ENCODE data around the gene AGAP1. TPM values are rescaled to one million over a fixed set of nuclear protein-coding genes. Genes with fewer than 3 reads are reported as not detected.
"Not testable (repeated sequence)": the region's sequence is repeated elsewhere in the genome, so short reads cannot be mapped to it uniquely, and the experiment has no call there.

AGAP1 gene
- total RNA-seq, 1 donor from 2014 or later = 22.3 TPM

- no peak for DNase-seq (ENCODE audit: extremely low read depth, low read depth, low spot score)
Measured at GRCh38 chr2:235747001-235747785, 253.3 kb downstream of the AGAP1 start.

- DNase-seq (ENCODE audit: extremely low read depth, low read depth, low spot score) = no peak
Measured at GRCh38 chr2:235747786-235748091, 253.9 kb downstream of the AGAP1 start.

- no peak for DNase-seq (ENCODE audit: extremely low read depth, low read depth, low spot score)
Measured at GRCh38 chr2:235749121-235749770, 255.4 kb downstream of the AGAP1 start.

- DNase-seq (ENCODE audit: extremely low read depth, low read depth, low spot score) = no peak
Measured at GRCh38 chr2:235749771-235750160, 255.9 kb downstream of the AGAP1 start.

- no peak for DNase-seq (ENCODE audit: extremely low read depth, low read depth, low spot score)
Measured at GRCh38 chr2:235752846-235753245, 259.0 kb downstream of the AGAP1 start.

- DNase-seq (ENCODE audit: extremely low read depth, low read depth, low spot score) = no peak
Measured at GRCh38 chr2:235754357-235755207, 260.7 kb downstream of the AGAP1 start.

GRCh38 chr2:235756491-235756890 is 262.6 kb downstream of the AGAP1 start:
- no peak for DNase-seq (ENCODE audit: extremely low read depth, low read depth, low spot score)

GRCh38 chr2:235757212-235757611 is 263.4 kb downstream of the AGAP1 start:
- no peak for DNase-seq (ENCODE audit: extremely low read depth, low read depth, low spot score)

GRCh38 chr2:235757640-235758039 is 263.8 kb downstream of the AGAP1 start:
- DNase-seq (ENCODE audit: extremely low read depth, low read depth, low spot score) = no peak

GRCh38 chr2:235762832-235763598 is 269.2 kb downstream of the AGAP1 start:
- no peak for DNase-seq (ENCODE audit: extremely low read depth, low read depth, low spot score)

- no peak for DNase-seq (ENCODE audit: extremely low read depth, low read depth, low spot score)
Measured at GRCh38 chr2:235763816-235764215, 270.0 kb downstream of the AGAP1 start.

- not testable (repeated sequence) for DNase-seq (ENCODE audit: extremely low read depth, low read depth, low spot score)
Measured at GRCh38 chr2:235764478-235764877, 270.6 kb downstream of the AGAP1 start.

GRCh38 chr2:235765181-235765820 is 271.5 kb downstream of the AGAP1 start:
- no peak for DNase-seq (ENCODE audit: extremely low read depth, low read depth, low spot score)

GRCh38 chr2:235766278-235766677 is 272.4 kb downstream of the AGAP1 start:
- DNase-seq (ENCODE audit: extremely low read depth, low read depth, low spot score) = peak; percentile 72

GRCh38 chr2:235768606-235769005 is 274.8 kb downstream of the AGAP1 start:
- DNase-seq (ENCODE audit: extremely low read depth, low read depth, low spot score) = no peak

- no peak for DNase-seq (ENCODE audit: extremely low read depth, low read depth, low spot score)
Measured at GRCh38 chr2:235769046-235769445, 275.2 kb downstream of the AGAP1 start.

GRCh38 chr2:235770909-235771820 is 277.3 kb downstream of the AGAP1 start:
- DNase-seq (ENCODE audit: extremely low read depth, low read depth, low spot score) = no peak

- no peak for DNase-seq (ENCODE audit: extremely low read depth, low read depth, low spot score)
Measured at GRCh38 chr2:235773188-235773928, 279.5 kb downstream of the AGAP1 start.

Data from glomerular endothelial cell (primary cell).